Stimulated activated CD4-positive, alpha-beta T cell treated with anti-CD3 and anti-CD28 coated beads, Interleukin-4, amount 100 ng/mL, for 48 hours (primary cell): Measurements from ENCODE around the gene IPO5.
"Not testable (repeated sequence)": the region's sequence is repeated elsewhere in the genome, so short reads cannot be mapped to it uniquely, and the experiment has no call there.

Source experiments
- DNase-seq, 2 donors: peaks; one replicate each; pipeline ENCODE4 v3.0.0-alpha.2; 2020; ENCODE audit warnings: low read depth in 2 of 2

Gene IPO5

GRCh38 chr13:98014766-98015165 lies 61.3 kb downstream of the IPO5 start:
- DNase-seq: no peak

DNA sequence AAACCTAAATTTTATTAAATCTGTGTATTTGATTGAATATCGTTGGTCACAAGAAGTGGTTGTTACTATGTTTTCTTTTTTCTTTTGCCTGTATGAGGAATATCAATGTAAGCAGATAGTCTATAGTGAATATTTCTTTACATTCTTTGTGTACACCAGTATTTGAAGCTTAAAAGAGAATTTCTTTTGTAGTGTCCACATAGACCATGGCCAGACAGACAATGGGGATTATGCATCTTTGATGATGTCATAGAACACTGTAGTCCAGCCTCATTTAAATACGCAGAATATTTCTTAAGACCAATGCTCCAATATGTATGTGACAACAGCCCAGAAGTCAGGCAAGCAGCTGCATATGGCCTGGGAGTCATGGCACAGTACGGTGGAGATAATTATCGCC lies 64.8 kb downstream of the IPO5 start:
- no peak for DNase-seq

GRCh38 chr13:98019186-98019585 lies 65.7 kb downstream of the IPO5 start:
- no peak for DNase-seq

DNA sequence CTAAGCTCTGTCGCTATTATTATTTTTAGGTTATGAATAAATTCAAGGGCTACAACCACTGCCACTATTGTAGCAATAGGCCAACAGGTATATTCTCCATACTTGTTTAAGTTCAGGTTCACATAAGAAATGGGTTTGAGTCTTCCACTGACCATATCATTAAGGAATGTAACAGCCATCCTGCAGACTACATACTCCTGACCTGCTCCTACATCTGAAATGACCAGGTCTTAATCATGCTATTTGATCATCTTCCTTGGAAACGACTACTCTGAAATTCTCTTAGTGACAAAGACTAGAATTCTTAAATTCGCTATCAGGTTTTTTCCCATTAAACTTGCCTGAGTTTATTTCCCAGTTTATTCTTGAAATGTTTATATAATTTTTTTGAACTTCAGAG lies 66.8 kb downstream of the IPO5 start:
- no peak for DNase-seq

DNA sequence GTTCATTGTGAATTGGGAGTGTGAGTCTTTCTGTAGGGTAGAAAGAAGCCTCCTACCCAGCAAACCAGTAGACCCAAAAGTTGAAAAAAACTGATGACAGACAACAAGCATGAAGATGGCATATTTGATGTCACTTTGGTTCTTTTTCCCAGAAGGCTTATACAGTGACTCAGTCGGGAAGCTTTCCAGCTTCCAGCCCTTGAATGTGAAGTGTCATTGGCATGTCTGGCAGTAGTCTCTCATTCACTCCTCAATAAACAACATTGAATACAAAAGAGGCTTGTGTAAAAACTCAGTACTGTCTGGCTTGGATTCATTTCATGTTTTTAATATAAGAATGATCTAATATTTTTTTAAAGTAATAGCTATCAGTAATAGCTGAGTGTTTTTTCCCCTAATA lies 68.7 kb downstream of the IPO5 start:
- DNase-seq: no peak

DNA sequence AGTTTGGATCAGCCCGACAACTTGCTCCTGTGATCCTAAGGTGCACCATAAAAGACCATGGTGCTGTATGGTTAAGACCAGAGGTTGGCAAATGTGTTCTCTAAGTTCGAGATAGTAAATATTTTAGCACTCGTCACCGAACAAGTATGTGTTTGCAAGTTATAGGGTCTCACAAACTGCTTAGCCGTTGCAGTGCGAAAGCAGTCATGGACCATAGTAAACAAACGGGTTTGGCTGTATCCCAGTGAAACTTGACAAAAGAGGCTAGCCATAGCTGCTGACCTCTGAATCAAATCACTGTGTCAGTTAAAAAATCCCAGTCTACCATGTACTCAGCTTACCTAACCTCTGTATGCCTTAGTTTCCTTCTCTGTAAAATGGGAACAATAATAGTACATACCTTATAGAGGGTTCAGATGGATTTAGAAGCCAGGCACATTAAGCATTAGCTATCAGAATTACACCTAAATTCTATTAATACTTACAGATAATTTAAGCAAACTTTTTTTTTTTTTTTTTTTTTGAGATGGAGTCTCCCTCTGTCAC lies 72.1 kb downstream of the IPO5 start:
- no peak for DNase-seq

DNA sequence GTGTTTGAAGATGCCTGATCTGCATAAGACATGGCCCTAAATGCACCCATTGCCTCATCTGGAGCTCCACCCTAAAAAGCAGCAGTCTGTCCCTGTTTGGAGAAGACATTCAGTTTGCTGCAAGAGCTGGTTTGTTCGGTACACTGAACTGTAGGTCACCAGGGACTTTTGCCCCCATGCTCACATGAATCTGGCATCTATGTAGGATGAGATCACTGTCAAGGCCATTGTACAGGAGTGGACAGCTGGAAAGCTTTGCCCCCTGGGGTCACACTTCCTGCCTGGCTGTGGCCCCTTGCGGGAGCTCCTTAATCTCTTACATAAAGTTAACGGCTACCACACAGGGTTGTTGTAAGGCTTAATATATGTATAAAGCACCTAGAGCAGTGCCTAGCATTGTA lies 73.0 kb downstream of the IPO5 start:
- no peak for DNase-seq

DNA sequence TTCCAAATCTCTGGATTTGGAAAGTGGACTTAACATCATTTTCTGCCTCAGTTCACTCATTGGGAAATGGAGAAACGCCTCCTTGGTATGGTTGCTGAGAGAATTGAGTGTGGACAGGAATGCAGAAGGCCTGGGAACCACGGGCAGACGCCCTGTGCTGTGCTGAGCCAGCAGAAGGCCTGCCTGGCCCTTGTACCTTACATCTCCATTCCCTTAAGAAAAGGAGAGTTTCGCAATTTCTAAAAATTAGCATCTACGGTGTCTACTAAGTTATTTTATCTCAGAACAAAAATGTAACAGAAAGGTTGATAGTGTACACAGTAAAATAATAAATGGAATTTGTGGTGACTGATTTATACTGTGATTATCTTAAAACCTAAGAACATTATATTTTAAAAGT lies 78.7 kb downstream of the IPO5 start:
- DNase-seq: no peak

- no peak for DNase-seq
Observed at GRCh38 chr13:98033277-98034247, 80.1 kb downstream of the IPO5 start.

GRCh38 chr13:98035373-98035772 lies 81.9 kb downstream of the IPO5 start:
- no peak for DNase-seq

DNA sequence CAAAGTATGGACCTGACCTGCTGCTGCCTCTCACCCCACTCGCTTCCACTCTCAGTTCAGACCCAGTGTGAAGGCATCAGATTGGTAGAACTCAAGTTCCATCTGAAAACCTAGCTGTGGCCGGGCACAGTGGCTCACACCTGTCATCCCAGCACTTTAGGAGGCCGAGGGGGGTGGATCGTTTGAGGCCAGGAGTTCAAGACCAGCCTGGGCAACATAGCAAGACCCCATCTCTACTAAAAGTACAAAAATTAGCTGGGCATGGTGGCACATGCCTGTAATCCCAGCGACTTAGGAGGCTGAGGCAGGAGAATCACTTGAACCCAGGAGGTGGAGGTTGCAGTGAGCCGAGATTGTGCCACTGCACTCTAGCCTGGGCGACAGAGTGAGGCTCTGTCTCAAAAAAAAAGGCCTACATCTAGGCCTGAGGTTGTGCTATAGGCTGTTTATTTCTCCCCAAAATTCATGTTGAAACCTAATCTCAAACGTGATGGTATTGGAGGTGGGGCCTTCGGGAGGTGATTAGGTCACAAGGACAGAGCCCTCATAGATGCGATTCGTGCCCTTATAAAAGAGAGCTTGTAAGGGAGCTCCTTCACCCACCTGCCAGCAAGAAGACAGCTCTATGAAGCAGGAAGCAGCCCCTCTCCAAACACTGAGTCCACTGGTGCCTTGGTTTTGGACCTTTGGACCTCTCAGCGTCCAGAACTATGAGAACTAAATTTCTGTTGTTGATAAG lies 83.3 kb downstream of the IPO5 start:
- not testable (repeated sequence) for DNase-seq

DNA sequence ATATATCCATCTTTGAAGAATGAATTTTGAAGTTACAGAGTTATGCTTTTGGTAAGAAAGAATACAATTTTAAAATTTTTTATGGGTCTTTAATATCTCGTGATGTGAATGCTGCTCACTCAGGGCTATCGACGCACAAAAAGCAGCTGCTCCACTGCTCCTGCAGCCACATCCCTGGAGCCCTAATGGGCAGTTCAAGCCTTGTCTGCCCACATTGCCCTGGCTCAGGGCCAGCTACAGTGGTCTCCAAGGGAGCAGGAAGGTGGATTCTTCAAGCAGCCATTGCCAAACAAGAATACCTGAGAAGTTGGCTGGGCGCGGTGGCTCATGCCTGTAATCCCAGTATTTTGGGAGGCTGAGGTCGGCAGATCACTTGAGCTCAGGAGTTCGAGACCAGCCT lies 85.8 kb downstream of the IPO5 start:
- no peak for DNase-seq

- no peak for DNase-seq
Observed at GRCh38 chr13:98039964-98040363, 86.5 kb downstream of the IPO5 start.

DNA sequence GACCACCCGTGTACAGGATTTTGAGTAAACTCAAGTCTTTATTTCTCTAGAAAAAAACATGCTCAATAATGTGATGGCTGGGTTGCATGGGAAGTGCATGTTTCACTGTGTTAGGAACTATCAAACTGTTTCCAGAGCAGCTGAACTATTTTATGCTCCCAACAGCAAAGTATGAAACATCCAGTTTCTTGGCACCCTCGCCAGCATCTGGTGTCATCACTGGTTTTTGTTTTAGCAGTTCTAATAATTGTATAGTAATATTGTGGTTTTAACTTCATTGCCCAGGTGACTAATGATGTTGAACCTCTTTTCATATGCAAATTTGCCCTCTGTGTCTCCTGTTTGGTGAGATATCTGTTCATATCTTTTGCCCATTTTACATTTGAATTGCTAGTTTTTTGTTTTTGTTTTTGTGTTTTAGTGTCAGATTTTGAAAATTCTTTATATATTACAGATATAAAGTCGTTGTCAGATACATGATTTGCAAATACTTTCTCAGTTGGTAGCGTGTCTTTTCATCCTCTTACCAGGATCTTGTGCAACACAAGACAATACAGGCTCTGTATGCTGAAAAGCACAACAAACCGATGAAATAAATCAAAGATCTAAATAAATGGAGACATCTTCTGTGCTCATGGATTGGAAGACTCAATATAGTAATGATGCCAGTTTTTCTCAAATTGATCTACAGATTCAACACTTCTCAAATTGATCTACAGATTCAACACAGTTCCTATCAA lies 87.8 kb downstream of the IPO5 start:
- no peak for DNase-seq

DNA sequence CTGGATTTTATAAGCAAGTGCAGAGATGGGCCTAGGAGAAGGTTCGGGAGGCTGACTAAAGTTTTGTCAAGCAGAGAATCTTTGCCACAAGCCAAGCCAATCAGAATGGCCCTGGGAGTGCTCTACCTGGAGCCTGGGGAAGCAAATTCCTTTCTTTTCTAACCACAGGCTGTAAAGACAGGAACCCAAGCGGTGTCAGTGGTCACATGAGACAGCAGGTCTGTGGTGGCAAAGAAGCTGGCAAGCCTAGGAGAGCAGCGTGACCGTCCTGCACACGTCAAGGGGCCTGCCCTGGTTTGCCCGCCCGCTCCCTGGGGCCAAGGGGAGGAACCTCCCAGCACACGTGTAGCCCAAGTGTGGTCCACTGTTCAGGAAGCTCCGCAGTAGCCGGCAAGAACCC lies 90.8 kb downstream of the IPO5 start:
- no peak for DNase-seq

DNA sequence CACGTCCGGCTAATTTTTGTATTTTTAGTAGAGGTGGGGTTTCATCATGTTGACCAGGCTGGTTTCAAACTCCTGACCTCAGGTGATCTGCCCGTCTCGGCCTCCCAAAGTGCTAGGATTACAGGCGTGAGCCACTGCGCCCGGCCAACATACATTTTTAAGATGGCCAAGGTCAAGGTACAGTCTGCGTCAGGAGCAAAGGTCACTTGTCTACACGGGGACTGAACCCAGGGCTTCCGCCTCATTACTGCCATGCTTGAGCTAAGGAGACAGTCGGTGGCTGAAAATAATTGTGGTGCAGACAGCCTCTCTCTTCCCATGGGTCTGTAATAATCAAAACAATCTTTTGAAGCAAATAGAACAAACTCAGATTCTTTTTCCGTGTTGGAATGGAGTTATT lies 94.3 kb downstream of the IPO5 start:
- DNase-seq: not testable (repeated sequence)

DNA sequence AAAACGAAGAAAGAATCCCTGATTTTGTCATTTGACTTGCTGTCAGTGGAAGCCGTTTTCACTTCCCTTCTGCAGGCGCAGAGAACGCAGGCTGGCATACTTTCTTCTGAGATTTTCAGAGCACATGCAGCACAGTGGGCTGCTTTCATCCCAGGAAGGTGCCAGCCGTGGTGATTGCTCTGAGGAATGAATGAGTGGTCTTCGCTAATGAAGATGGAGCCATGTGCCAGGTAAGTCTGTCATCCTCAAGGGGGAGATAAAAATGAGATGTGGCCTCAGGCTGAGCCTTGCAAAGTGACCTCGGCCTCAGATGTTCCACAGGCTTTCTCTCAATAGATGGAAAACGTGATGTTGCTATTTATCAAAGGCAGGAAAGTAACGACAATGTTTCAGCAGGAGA lies 94.8 kb downstream of the IPO5 start:
- DNase-seq: no peak

GRCh38 chr13:98050041-98050466 lies 96.6 kb downstream of the IPO5 start:
- DNase-seq: no peak

- no peak for DNase-seq
Observed at GRCh38 chr13:98052412-98052811, 98.9 kb downstream of the IPO5 start.

- DNase-seq: no peak
Observed at GRCh38 chr13:98054301-98054700, 100.8 kb downstream of the IPO5 start.

- no peak for DNase-seq
Observed at GRCh38 chr13:98055623-98056022, 102.1 kb downstream of the IPO5 start.

DNA sequence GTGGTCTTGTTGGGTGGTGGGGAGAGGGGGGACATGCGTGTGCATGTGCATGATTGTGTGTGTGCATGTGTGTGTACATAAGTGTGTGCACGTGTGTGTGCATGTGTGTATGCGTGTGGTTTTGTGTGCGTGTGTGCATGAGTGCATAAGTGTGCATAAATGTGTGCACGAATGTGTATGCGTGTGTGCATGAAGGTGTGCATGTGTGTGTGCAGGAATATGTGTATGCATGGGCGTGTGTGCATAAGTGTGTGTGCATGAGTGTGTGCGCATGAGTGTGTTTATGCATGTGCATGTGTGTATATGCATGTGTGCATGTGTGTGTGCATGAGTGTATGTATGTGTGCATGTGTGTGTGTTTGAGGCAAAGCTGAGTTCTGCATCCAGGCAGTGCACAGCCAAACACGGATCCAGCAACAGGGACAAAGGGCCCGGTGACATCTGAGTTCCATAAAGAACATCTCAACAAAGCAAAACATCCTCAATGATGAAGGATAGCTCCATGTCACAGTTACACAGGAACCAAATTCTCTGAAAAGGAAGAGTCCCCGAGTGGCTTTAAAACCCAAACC lies 103.5 kb downstream of the IPO5 start:
- no peak for DNase-seq
